Activated naive CD8-positive, alpha-beta T cell treated with anti-CD3 and anti-CD28 coated beads, Interleukin-2, amount 10 ng/mL, durations not matched to agents 7 days and 5 days (primary cell): ENCODE results near the gene LMX1A. TPM values are rescaled to one million over a fixed set of nuclear protein-coding genes. Genes with fewer than 3 reads are reported as not detected.

Source experiments
- ATAC-seq: fragments of 150-1000 bp; cut with Tn5 transposase; one replicate; pipeline ENCODE4 v1.10.0; 2021; ENCODE audit warnings: low read depth, moderate library complexity
- POLR2A ChIA-PET: fragments of 350-600 bp; sonication (Branson Sonifier 250); formaldehyde crosslinking; loops from one replicate; lab custom pipeline; 2021; ENCODE audit warnings: antibody characterized with exemption; lab: Charles Lee
- DNase-seq: peaks from one replicate; pipeline ENCODE4 v3.0.0; 2021
- H3K27ac Mint-ChIP-seq: one replicate; pipeline ENCODE4 v1.8.0; 2022; ENCODE audit warnings: mild to moderate bottlenecking, mixed read lengths
- H3K27me3 Mint-ChIP-seq: one replicate; pipeline ENCODE4 v1.8.0; 2022; ENCODE audit warnings: mild to moderate bottlenecking, moderate library complexity, mixed read lengths
- H3K36me3 Mint-ChIP-seq: one replicate; pipeline ENCODE4 v1.8.0; 2021; ENCODE audit warnings: mild to moderate bottlenecking, mixed read lengths
- H3K4me1 Mint-ChIP-seq: one replicate; pipeline ENCODE4 v1.8.0; 2021; ENCODE audit warnings: mixed read lengths
- H3K4me3 Mint-ChIP-seq: one replicate; pipeline ENCODE4 v1.8.0; 2022; ENCODE audit warnings: mild to moderate bottlenecking, moderate library complexity, mixed read lengths
- H3K9me3 Mint-ChIP-seq: one replicate; pipeline ENCODE4 v1.8.0; 2021; ENCODE audit warnings: mixed read lengths
- total RNA-seq, 2 experiments: library from RNA; stranded (reverse); gene quantifications; one replicate each; pipeline ENCODE4 v1.2.3, GENCODE V29; 2021

LMX1A gene
- total RNA-seq, 2 experiments from 2014 or later = not detected

DNA sequence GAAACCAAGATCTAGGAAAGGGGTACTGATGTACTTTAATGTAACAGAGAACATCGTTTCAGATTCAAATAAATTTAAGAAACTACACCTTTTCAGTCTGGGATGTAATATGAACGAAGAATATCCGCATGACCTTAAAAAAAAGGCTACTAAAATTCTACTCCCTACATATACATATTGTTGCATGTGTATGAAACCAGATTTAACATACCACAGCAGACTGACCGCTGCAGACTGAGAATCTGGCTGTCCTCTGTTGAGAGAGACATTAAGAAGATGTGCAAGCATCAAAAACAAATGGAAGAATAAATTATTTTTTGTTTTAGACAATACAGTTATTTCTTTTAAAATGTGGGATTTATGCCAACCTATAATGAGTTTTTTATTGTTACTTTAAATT, 166.6 kb downstream of the LMX1A start:
- Mint-ChIP-seq H3K27me3 (peaks cover 2% of the 10 kb centered on the region), H3K4me3 (no peak overlapping the region), H3K9me3 (peaks cover 3% of the 10 kb centered on the region), H3K4me1 (no peaks in the 10 kb centered on the region), H3K27ac (no peak overlapping the region), H3K36me3 (no peaks in the 10 kb centered on the region)
- no peak for DNase-seq
- ATAC-seq = no peak
- POLR2A ChIA-PET = no interaction called here

DNA sequence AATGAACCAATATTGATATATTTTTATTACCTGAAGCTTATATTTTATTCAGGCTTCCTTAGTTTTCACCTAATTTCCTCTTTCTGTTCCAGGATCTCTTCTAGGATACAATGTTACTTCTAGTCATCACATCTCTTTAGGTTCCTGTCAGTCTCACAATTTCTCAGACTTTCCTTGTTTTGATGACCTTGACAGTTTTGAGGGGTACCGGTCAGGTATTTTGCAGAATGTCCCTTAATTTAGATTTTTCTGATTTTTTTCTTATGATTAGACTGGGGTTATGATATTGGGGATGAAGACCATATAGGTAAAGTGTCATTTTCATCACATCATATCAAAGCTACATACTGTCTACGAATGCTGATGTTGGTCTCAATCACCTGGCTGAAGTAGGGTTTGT, 167.5 kb downstream of the LMX1A start:
- POLR2A ChIA-PET = no interaction called here
- H3K4me1 Mint-ChIP-seq = no peaks in the 10 kb centered on the region
- ATAC-seq (no peak), DNase-seq (no peak)
- no peak overlapping the region for H3K4me3 Mint-ChIP-seq
- no peak overlapping the region for H3K27ac Mint-ChIP-seq
- H3K27me3 Mint-ChIP-seq = peaks cover 2% of the 10 kb centered on the region
- no peaks in the 10 kb centered on the region for H3K36me3 Mint-ChIP-seq
- peaks cover 3% of the 10 kb centered on the region for H3K9me3 Mint-ChIP-seq

DNA sequence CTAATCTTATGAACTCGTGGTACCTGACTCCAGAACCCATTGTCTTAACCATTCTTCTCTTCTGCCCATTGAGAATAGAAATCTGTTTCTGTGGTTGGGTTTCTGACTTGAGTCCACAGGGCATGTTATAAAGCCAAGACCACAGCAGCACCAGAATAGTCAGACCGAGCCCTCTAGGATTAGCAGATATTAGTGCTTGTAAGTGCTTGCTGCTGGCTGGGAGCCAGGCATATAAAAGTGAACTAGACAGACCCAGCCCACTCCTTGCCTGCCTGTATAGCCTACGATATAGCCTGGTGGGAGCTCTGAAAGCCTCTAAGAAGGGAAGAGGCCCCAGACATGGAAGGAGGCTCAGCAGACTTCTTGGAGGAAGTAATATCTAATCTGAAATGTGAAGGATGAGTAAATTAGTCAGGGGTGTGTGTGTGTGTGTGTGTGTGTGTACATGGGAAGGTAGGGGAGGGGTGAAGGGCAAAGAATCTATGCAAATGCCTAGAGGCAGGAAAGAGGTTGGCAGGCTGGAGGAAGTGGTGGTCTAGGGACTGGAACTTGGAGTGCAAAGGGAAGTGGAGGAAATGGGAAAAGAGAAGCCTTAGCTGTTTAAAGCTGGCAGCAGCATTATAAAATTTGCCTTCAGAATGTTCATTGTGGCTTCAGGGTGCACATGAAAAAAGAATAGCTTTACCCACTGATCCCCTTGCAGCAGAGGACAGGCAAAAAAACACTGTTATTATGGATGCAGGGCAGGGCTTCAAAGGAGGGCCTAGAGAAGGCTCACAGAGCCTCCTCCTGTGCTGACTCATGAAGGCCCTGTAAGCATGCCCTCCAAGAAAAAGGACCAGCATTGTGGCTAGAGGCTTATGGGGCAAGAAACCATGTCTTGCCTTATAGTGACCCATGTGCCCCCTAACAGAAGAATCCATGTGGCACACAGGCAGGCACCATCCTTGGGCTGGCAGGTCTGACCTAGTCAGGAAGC, 169.2 kb downstream of the LMX1A start:
- Mint-ChIP-seq H3K27ac (no peak overlapping the region), H3K27me3 (peaks cover 2% of the 10 kb centered on the region), H3K36me3 (no peaks in the 10 kb centered on the region), H3K9me3 (peaks cover 5% of the 10 kb centered on the region), H3K4me3 (no peak overlapping the region), H3K4me1 (no peaks in the 10 kb centered on the region)
- DNase-seq (no peak), ATAC-seq (no peak)
- POLR2A ChIA-PET = no interaction called here

DNA sequence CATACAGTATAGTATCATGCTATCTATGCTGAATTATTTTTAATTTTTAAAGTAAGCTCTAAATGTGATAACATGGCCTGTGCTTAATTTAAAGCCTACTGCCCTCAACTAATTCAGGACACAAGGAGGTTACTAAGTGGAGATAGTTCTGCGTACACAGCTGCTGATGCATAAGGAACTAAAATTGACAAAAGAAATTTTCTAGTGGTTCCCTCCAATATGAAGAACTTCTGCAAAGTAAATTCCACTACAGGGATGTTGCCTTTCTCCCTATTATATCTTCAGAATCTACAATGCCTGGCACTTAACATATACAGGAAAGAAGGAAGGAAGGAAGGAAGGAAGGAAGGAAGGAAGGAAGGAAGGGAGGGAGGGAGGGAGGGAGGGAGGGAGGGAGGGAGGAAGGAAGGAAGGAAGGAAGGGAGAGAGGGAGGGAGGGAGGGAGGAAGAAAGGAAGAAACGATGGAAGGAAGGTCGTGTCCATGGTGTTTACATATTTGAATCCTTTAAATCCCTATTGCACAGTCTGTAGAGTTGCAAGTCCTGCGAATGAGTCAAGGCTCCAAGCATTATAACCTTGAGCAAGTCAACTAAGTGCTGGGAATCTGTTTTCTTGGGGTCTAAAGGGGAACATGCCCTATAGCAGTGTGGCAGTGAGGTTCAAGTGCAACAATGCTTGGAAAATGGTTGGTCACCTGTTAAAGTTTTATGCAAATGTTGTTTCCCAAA, 171.2 kb downstream of the LMX1A start:
- no peaks in the 10 kb centered on the region for H3K36me3 Mint-ChIP-seq
- peaks cover 3% of the 10 kb centered on the region for H3K9me3 Mint-ChIP-seq
- no peak for DNase-seq
- POLR2A ChIA-PET = no interaction called here
- H3K4me3 Mint-ChIP-seq = no peak overlapping the region
- no peaks in the 10 kb centered on the region for H3K4me1 Mint-ChIP-seq
- no peak overlapping the region for H3K27ac Mint-ChIP-seq
- ATAC-seq = no peak
- H3K27me3 Mint-ChIP-seq = peaks cover 2% of the 10 kb centered on the region

DNA sequence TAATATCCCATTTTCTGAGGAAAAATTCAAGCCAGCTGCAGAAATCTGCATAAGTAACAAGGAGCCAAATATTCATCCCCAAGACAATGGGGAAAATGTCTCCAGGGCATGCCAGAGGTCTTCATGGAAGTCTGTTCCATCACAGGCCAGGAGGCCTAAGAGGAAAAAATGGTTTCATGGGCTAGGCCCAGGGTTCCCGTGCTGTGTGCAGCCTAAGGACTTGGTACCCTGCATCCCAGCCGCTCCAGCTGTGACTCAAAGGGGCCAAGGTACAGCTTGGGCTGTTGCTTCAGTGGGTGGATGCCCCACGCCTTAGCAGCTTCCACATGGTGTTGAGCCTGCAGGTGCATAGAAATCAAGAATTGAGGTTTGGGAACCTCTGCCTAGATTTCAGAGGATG, 173.5 kb downstream of the LMX1A start:
- Mint-ChIP-seq H3K36me3 (no peaks in the 10 kb centered on the region), H3K27me3 (no peaks in the 10 kb centered on the region), H3K27ac (no peak overlapping the region), H3K4me1 (no peaks in the 10 kb centered on the region), H3K4me3 (no peak overlapping the region), H3K9me3 (peaks cover 3% of the 10 kb centered on the region)
- ATAC-seq (no peak), DNase-seq (no peak)
- POLR2A ChIA-PET = no interaction called here

DNA sequence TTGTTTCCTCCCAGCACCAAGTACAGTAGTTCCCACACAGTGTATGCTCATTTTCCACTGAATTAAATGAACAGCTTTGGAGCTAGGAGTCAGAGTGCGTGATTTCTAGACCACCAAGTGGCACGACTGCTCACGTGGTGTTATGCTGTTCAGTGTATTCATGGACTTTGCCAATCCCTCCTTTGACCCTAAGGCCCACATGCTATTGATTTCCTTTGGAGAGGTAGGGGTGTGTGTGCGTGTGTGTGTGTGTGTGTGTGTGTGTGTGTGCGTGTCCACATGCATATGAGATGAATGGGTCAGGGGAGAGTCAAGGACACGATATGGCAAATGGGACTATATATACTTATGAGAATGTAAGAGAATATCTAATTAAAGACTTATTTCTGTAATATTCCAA, 177.2 kb downstream of the LMX1A start:
- Mint-ChIP-seq H3K9me3 (peaks cover 2% of the 10 kb centered on the region), H3K36me3 (no peaks in the 10 kb centered on the region), H3K4me3 (no peak overlapping the region), H3K27me3 (no peaks in the 10 kb centered on the region), H3K27ac (no peak overlapping the region), H3K4me1 (no peaks in the 10 kb centered on the region)
- ATAC-seq = no peak
- no peak for DNase-seq
- POLR2A ChIA-PET = no interaction called here

DNA sequence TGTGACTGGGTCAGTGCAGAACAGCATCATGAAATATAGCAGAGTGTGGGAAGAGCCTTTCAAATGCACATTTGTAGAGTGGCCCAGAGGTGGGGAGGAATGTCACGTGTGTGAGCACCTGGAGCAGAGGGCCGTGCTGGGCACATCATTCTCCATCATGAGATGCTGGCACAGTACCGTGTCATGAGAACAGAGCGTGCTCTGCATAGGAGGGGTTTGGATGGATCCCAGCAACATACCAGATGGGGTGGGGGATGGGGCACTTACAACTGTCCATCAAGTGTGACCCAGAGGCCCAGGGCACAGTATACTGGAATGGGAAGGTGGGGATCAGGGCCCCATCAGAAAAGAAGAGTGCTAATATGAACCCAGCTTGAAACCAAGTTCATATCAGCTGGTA, 182.0 kb downstream of the LMX1A start:
- H3K4me1 Mint-ChIP-seq = no peaks in the 10 kb centered on the region
- H3K27me3 Mint-ChIP-seq = no peaks in the 10 kb centered on the region
- H3K4me3 Mint-ChIP-seq = no peak overlapping the region
- DNase-seq = no peak
- no peaks in the 10 kb centered on the region for H3K36me3 Mint-ChIP-seq
- POLR2A ChIA-PET = no interaction called here
- no peak overlapping the region for H3K27ac Mint-ChIP-seq
- no peak for ATAC-seq
- no peaks in the 10 kb centered on the region for H3K9me3 Mint-ChIP-seq

DNA sequence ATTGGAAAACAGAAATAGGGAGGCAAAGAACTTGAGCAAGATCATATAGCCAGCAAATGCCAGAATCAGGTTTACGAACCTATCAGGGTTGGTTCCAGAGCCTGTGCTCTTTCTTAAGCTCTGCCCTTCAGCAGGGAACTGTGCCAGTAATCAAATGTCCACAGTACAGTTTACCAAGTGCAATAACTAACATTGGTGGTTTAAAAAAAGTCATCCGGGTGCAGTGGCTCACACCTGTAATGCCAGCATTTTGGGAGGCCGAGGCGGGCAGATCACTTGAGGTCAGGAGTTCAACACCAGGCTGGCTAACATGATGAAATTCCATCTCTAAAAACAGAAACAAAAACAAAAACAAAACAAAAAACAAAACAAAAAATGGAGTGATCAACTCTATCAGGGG, 182.7 kb downstream of the LMX1A start:
- no peaks in the 10 kb centered on the region for H3K27me3 Mint-ChIP-seq
- H3K4me1 Mint-ChIP-seq = no peaks in the 10 kb centered on the region
- DNase-seq (no peak), ATAC-seq (no peak)
- H3K4me3 Mint-ChIP-seq = no peak overlapping the region
- no peaks in the 10 kb centered on the region for H3K36me3 Mint-ChIP-seq
- POLR2A ChIA-PET = no interaction called here
- H3K27ac Mint-ChIP-seq = no peak overlapping the region
- H3K9me3 Mint-ChIP-seq = no peaks in the 10 kb centered on the region

DNA sequence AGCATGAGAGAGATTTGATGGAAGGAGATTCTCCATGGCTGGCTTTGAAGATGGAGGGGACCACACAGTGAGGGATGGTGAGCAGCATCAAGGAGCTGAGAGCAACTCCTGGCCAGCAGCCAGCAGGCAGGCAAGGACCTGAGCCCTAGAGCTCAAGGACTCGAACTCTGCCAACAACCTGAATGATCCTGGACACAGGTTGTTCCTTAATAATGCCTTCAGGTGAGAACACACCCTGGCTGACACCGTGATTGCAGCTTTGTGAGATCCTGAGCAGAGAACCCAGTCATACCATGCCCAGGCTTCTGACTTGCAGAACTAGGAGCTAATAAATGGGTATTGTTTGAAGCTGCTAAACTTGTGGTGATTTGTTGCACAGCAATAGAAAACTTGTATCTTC, 183.1 kb downstream of the LMX1A start:
- no peak overlapping the region for H3K27ac Mint-ChIP-seq
- no peaks in the 10 kb centered on the region for H3K9me3 Mint-ChIP-seq
- no peak overlapping the region for H3K4me3 Mint-ChIP-seq
- POLR2A ChIA-PET = no interaction called here
- no peaks in the 10 kb centered on the region for H3K27me3 Mint-ChIP-seq
- no peaks in the 10 kb centered on the region for H3K4me1 Mint-ChIP-seq
- ATAC-seq (no peak), DNase-seq (no peak)
- no peaks in the 10 kb centered on the region for H3K36me3 Mint-ChIP-seq

DNA sequence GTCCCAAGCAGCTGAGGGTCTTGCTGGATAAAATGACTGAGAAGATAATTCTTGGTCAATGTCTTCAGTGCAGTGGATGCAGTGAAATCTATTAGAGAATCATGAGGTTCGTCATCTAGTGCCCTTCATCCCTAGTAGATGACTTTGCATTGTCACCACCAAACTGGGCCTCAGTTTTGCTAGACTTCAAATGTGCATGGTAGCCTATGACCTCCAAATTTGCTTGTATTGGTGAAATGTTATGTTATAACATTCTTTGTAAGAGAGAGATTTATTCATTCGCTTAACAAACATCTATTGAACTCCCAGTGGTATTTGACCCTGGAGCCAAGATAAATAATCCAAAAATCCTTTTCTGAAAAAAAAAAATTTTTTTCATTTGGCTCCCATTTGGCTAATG, 183.8 kb downstream of the LMX1A start:
- no peak overlapping the region for H3K27ac Mint-ChIP-seq
- POLR2A ChIA-PET = no interaction called here
- H3K4me1 Mint-ChIP-seq = no peaks in the 10 kb centered on the region
- ATAC-seq (no peak), DNase-seq (no peak)
- no peaks in the 10 kb centered on the region for H3K9me3 Mint-ChIP-seq
- no peaks in the 10 kb centered on the region for H3K27me3 Mint-ChIP-seq
- H3K4me3 Mint-ChIP-seq = no peak overlapping the region
- H3K36me3 Mint-ChIP-seq = no peaks in the 10 kb centered on the region

DNA sequence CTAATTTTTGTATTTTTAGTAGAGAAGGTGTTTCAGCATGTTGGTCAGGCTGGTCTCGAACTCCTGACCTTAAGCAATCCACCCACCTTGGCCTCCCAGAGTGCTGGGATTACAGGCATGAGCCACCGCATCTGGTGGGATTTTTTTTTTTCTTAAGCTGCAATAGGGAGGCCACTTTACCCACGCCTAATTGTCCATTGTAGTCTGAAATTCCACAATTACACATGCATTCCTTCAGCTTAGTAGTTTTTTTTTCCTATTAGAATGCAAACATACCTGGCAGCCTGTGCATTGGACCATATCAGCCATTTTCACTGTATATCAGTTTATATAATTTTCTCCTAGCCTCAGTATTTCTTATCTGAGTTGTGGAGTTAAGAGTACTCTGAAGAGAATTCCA, 186.8 kb downstream of the LMX1A start:
- Mint-ChIP-seq H3K36me3 (no peaks in the 10 kb centered on the region), H3K4me1 (no peaks in the 10 kb centered on the region), H3K27me3 (no peaks in the 10 kb centered on the region), H3K9me3 (no peaks in the 10 kb centered on the region), H3K4me3 (no peak overlapping the region), H3K27ac (no peak overlapping the region)
- DNase-seq (no peak), ATAC-seq (no peak)
- POLR2A ChIA-PET = no interaction called here

DNA sequence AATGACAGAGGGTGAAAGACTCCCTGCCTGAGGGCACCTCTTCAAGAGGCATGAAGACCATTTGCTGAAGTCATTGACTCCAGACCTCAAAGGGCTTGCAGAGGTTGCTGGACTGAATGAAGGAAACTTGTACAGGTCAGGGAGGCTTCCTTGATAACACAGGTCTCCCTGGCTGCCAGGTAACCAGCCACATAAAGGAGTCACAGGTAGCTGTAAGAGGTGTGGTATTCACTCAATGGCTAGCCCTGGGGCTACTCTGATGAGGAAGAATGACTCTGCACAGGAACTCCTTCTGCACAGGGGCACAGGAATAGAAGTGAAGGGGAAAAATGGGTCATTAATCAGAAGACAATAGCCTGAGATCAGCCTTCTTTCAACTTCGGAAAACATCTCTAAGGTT, 187.5 kb downstream of the LMX1A start:
- no peak overlapping the region for H3K4me3 Mint-ChIP-seq
- H3K36me3 Mint-ChIP-seq = no peaks in the 10 kb centered on the region
- DNase-seq (no peak), ATAC-seq (no peak)
- no peaks in the 10 kb centered on the region for H3K4me1 Mint-ChIP-seq
- POLR2A ChIA-PET = no interaction called here
- no peaks in the 10 kb centered on the region for H3K27me3 Mint-ChIP-seq
- no peaks in the 10 kb centered on the region for H3K9me3 Mint-ChIP-seq
- H3K27ac Mint-ChIP-seq = no peak overlapping the region

DNA sequence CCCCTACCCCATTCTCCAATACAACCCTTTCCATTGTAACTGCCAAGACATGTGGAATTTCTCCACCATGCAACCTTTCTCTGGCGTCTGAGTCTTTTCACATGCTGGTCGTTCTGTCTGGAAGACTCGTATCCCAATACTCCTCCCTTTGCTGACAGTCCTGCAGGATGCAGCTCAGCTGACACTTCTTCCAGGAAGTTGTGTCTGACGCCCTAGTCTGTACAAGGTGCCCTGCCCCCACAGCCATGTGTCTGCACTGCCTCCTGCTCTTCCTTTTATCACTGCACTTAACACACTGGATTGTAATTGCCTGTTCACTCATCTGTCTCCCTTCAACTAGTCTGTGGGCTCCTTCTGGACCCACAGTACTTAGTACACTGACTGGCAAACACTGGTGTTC, 188.0 kb downstream of the LMX1A start:
- no peaks in the 10 kb centered on the region for H3K9me3 Mint-ChIP-seq
- no peak for ATAC-seq
- no peaks in the 10 kb centered on the region for H3K36me3 Mint-ChIP-seq
- no peak overlapping the region for H3K4me3 Mint-ChIP-seq
- H3K27me3 Mint-ChIP-seq = no peaks in the 10 kb centered on the region
- H3K4me1 Mint-ChIP-seq = no peaks in the 10 kb centered on the region
- DNase-seq = no peak
- no peak overlapping the region for H3K27ac Mint-ChIP-seq
- POLR2A ChIA-PET = no interaction called here

DNA sequence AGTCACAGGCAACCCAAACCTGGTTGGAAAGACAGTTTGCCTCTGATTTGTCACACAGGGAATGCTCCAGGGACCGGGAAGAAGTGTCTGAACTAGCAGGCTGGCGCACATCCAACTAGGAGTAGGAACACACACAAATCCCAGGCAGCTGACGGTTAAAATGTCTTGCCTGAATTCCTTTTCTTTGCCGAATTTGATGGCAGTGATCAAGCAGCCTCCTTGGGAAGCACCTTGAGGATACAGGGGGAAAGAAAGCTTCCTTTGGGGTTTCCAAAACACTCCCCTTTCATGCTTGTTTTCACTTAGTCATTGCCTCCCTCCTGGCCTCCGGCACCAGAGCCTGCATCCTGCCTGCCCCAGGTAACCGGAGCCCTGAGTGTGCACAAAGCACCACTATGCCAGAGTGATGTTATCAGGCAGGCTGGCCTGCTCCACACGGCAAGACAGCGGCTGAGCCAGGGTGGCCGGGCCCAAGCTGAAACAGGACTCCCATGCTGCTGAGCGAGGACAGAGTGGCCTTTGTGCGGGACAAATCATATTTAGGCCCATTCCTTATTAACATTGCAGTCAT, 193.8 kb downstream of the LMX1A start:
- H3K36me3 Mint-ChIP-seq = no peaks in the 10 kb centered on the region
- H3K4me1 Mint-ChIP-seq = no peaks in the 10 kb centered on the region
- no peaks in the 10 kb centered on the region for H3K9me3 Mint-ChIP-seq
- H3K27ac Mint-ChIP-seq = no peak overlapping the region
- DNase-seq (no peak), ATAC-seq (no peak)
- no peaks in the 10 kb centered on the region for H3K27me3 Mint-ChIP-seq
- POLR2A ChIA-PET = no interaction called here
- H3K4me3 Mint-ChIP-seq = no peak overlapping the region
